DOHH2 (cell line): ENCODE data around the gene MOB1A.

Experiments
- H3F3A ChIP-seq: fragments of 200-600 bp; sonication (generic), shearing (Covaris generic); 2 replicates; pipeline ENCODE4 v1.6.0; 2016; ENCODE audit warnings: antibody characterized with exemption, mild to moderate bottlenecking; ENCODE audit not compliant: control insufficient read depth, insufficient read depth
- H3K27ac ChIP-seq: fragments of 200-600 bp; sonication (generic); 2 replicates; pipeline ENCODE4 v1.5.1; 2014; ENCODE audit warnings: low read depth, mild to moderate bottlenecking, low read length, moderate library complexity
- H3K27me3 ChIP-seq: fragments of 200-600 bp; sonication (generic); 2 replicates; pipeline ENCODE4 v1.6.1; 2014; ENCODE audit warnings: mild to moderate bottlenecking, low read length, mixed read lengths; ENCODE audit not compliant: control insufficient read depth
- H3K36me3 ChIP-seq: fragments of 200-600 bp; sonication (generic); 2 replicates; pipeline ENCODE4 v1.6.1; 2014; ENCODE audit warnings: mild to moderate bottlenecking, low read length, moderate library complexity, mixed read lengths; ENCODE audit not compliant: control insufficient read depth
- H3K4me1 ChIP-seq: fragments of 200-600 bp; sonication (generic); 2 replicates; pipeline ENCODE4 v1.6.1; 2014; ENCODE audit warnings: mild to moderate bottlenecking, low read length, mixed read lengths; ENCODE audit not compliant: control insufficient read depth
- H3K4me2 ChIP-seq: fragments of 200-600 bp; sonication (generic); 2 replicates; pipeline ENCODE4 v1.6.0; 2014; ENCODE audit warnings: mild to moderate bottlenecking, low read length, moderate library complexity
- H3K4me3 ChIP-seq: fragments of 200-600 bp; sonication (generic); 2 replicates; pipeline ENCODE4 v1.5.1; 2014; ENCODE audit warnings: mild to moderate bottlenecking, low read length, mixed read lengths
- H3K79me2 ChIP-seq: fragments of 200-600 bp; sonication (generic); 2 replicates; pipeline ENCODE4 v1.6.1; 2014; ENCODE audit warnings: mild to moderate bottlenecking, low read length, mixed read lengths; ENCODE audit not compliant: control insufficient read depth
- H3K9me2 ChIP-seq: fragments of 200-600 bp; sonication (generic); replicated peaks from 2 replicates; pipeline ENCODE4 v1.6.1; 2014; ENCODE audit warnings: mild to moderate bottlenecking, low read length, mixed read lengths; ENCODE audit not compliant: control insufficient read depth
- H3K9me3 ChIP-seq: fragments of 200-600 bp; sonication (generic); 2 replicates; pipeline ENCODE4 v1.6.1; 2014; ENCODE audit warnings: antibody characterized with exemption, low read length, mixed read lengths; ENCODE audit not compliant: control insufficient read depth, insufficient read depth
- H4K20me1 ChIP-seq: fragments of 200-600 bp; sonication (generic); 2 replicates; pipeline ENCODE4 v1.6.0; 2014; ENCODE audit warnings: low read depth, mild to moderate bottlenecking, antibody characterized with exemption, low read length, moderate library complexity; ENCODE audit not compliant: control insufficient read depth, insufficient read depth
- EZH2phosphoT487 ChIP-seq: fragments of 200-600 bp; sonication (generic); IDR thresholded peaks from 2 replicates; pipeline ENCODE4 v1.6.1; 2017; ENCODE audit warnings: borderline replicate concordance, mild to moderate bottlenecking, antibody characterized with exemption, low read length, moderate library complexity, mixed read lengths
- TF ChIP-seq, protein P1 (sequence below): fragments of 200-600 bp; sonication (generic); IDR thresholded peaks from one replicate; pipeline ENCODE4 v1.5.1; 2014; ENCODE audit warnings: antibody characterized with exemption, mild to moderate bottlenecking, low read depth, low read length; ENCODE audit not compliant: poor library complexity, severe bottlenecking

Gene MOB1A

DNA sequence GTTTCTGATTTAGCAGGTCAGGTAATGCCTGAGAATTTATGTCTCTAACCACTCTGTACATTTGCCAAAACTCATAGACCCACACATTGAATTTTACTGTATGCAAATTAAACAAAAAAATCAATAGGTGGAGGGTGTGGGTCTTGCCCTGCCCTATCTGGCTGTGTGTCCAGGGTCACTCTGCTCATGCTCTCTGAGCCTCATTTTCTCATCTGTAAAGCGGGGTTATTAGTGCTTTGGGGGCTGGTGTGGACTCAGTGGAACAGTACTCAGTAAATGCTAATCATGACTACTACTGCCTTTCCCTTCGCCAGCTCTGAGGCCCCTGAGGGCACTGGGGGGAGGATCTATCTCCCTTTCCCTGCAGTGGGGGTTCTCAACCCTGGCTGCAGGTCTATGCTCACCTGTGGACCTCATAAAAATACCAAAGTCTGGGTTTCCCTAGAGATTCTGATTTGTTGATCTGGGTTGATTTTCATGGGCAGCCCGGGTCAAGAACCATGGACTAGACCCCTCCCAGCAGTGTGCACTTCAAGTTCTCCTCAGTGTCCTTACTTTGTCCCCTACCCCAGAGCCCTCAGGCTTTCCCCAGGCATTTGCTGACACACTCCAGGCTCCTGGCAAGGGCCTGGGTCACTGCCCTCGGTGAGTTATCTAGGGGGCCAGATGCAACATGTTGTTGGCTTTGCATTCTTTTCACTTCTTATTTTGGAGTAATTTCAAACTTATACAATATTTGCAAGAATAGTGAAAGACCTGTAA, 47.2 kb upstream of the MOB1A start:
- H3K4me2 ChIP-seq: no peak overlapping the region
- no peak for TF ChIP-seq EZH2phosphoT487
- TF ChIP-seq, protein P1, sequence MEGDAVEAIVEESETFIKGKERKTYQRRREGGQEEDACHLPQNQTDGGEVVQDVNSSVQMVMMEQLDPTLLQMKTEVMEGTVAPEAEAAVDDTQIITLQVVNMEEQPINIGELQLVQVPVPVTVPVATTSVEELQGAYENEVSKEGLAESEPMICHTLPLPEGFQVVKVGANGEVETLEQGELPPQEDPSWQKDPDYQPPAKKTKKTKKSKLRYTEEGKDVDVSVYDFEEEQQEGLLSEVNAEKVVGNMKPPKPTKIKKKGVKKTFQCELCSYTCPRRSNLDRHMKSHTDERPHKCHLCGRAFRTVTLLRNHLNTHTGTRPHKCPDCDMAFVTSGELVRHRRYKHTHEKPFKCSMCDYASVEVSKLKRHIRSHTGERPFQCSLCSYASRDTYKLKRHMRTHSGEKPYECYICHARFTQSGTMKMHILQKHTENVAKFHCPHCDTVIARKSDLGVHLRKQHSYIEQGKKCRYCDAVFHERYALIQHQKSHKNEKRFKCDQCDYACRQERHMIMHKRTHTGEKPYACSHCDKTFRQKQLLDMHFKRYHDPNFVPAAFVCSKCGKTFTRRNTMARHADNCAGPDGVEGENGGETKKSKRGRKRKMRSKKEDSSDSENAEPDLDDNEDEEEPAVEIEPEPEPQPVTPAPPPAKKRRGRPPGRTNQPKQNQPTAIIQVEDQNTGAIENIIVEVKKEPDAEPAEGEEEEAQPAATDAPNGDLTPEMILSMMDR: no peak
- no peaks in the 10 kb centered on the region for H3K36me3 ChIP-seq

DNA sequence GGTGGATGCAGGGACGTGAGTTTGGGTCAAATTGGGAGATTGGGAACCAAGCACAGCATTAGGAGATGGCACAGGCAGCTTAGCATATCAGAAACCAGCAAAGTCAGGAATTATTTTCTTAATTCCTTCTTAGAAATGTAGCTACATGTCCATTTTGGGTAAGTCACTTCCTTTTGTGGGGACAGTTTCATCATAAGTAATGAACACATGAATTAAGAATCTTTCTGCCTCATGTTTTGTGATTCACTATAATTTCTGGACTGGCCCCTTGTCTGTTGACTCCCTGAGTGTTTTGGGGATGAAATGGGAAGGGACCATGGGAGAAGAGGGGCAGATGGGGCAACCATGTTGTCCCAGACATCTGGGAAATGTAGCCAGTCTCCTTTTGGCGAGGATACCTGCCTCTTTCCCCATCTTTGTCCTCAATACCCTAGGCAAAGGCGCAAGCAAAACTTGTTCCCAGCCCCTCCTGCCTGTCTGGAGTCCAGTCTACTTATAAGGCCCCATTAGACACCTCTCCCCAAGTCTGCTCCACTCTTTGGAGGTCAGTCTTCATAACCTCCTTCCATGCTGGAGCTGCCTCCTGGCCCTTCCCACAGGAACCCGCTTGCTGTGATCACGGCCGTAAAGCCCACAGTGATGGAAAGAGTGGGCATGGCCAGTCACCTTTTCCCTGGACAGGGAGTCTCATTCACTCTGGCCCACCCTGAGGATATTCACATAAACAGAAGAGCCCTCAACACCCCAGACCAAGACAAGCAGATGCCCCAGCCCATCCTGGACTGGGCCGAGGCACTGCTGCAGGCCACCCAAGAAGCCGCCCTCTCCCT, 45.5 kb upstream of the MOB1A start:
- Histone ChIP-seq H3F3A (peaks cover 26% of the 10 kb centered on the region), H3K4me3 (no peak overlapping the region), H3K27me3 (no peaks in the 10 kb centered on the region), H3K27ac (no peak overlapping the region), H4K20me1 (no peaks in the 10 kb centered on the region), H3K4me2 (no peak overlapping the region), H3K4me1 (no peaks in the 10 kb centered on the region), H3K9me2 (no peaks in the 10 kb centered on the region), H3K36me3 (peaks cover 4% of the 10 kb centered on the region; the same call in 1 of the 2 replicates), H3K9me3 (no peaks in the 10 kb centered on the region), H3K79me2 (no peaks in the 10 kb centered on the region)
- TF ChIP-seq, protein P1: no peak
- no peak for TF ChIP-seq EZH2phosphoT487

More for the DNA sequence above, 47.2 kb upstream of the MOB1A start:
- Histone ChIP-seq H3K4me1 (no peaks in the 10 kb centered on the region), H4K20me1 (no peaks in the 10 kb centered on the region), H3F3A (peaks cover 23% of the 10 kb centered on the region), H3K27me3 (no peaks in the 10 kb centered on the region), H3K27ac (no peak overlapping the region), H3K9me2 (no peaks in the 10 kb centered on the region), H3K4me3 (no peak overlapping the region), H3K9me3 (no peaks in the 10 kb centered on the region), H3K79me2 (no peaks in the 10 kb centered on the region)

DNA sequence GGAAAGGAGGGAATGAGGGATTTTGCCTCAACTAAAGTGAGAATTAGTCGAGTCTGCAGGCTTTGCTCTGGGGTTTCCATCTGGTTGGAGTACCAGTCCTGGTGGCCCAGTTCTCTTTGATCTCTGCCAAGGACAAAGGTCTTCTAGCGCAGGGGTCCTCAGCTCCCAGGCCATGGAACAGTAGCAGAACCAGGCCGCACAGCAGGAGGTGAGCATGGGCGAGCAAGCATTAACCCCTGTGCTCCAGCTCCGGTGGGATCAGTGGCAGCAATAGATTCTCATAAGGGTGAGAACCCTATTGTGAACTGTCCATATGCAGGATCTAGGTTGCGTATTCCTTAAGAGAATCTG, 43.6 kb upstream of the MOB1A start:
- H3K4me3 ChIP-seq: no peak overlapping the region
- no peaks in the 10 kb centered on the region for H3K27me3 ChIP-seq
- H3K4me1 ChIP-seq: no peaks in the 10 kb centered on the region
- no peaks in the 10 kb centered on the region for H3K9me2 ChIP-seq
- H3K9me3 ChIP-seq: no peaks in the 10 kb centered on the region
- 0 out of 2 replicates have a peak, but pooled peaks cover 7% of the 10 kb centered on the region for H4K20me1 ChIP-seq
- H3K79me2 ChIP-seq: no peaks in the 10 kb centered on the region
- peaks cover 37% of the 10 kb centered on the region for H3F3A ChIP-seq
- TF ChIP-seq, protein P1: no peak
- no peak for TF ChIP-seq EZH2phosphoT487
- H3K36me3 ChIP-seq: peaks cover 21% of the 10 kb centered on the region
- H3K27ac ChIP-seq: no peak overlapping the region
- no peak overlapping the region for H3K4me2 ChIP-seq
